Measurements from ENCODE around the gene ZNF316. TPM values are rescaled to one million over a fixed set of nuclear protein-coding genes. Genes with fewer than 3 reads are reported as not detected.

Gene ZNF316
- total and polyA plus RNA-seq, 2 experiments from 2014 or later = 1.1 to 17.4 TPM

DNA sequence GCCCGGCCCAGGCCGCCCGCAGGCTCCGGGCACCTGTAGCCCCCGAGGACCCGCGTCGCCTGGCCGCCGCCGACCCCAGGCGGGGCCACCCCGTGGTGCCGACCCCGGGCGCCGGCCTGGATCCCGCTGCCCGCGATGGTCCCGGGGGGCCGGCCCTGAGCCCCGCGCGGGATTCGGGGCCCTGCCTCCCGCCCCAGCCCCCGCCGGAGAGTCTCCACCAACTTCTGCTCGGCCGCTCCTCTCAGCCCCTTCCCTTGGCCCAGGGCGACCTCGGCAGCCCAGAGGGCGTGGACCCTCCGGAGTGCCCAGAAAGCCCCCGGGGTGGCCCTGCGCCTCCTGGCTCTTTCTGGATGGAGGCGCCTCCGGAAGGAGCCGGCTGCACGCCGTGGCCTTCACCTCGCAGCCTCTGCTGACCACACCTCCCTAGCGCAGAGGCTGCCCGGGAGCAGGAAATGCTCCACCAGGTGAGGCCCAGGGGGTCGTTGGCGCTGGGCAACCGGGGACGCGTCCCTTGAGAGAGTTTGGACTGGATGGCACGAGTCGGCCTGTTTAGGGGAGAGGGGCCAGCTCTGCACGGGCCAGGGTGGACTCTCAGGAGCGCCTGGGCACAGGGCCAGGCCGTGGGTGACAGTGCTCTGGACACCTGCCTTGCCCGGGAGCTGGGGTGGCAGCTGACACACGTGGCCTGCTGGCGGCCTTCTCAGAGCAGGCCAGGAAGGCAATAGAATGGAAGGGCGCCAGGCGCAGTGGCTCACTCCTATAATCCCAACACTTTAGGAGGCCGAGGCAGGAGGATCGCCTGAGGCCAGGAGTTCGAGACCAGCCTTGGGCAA is 21.2 kb upstream of the ZNF316 start (continued):
- TF ChIP-seq, protein P1, sequence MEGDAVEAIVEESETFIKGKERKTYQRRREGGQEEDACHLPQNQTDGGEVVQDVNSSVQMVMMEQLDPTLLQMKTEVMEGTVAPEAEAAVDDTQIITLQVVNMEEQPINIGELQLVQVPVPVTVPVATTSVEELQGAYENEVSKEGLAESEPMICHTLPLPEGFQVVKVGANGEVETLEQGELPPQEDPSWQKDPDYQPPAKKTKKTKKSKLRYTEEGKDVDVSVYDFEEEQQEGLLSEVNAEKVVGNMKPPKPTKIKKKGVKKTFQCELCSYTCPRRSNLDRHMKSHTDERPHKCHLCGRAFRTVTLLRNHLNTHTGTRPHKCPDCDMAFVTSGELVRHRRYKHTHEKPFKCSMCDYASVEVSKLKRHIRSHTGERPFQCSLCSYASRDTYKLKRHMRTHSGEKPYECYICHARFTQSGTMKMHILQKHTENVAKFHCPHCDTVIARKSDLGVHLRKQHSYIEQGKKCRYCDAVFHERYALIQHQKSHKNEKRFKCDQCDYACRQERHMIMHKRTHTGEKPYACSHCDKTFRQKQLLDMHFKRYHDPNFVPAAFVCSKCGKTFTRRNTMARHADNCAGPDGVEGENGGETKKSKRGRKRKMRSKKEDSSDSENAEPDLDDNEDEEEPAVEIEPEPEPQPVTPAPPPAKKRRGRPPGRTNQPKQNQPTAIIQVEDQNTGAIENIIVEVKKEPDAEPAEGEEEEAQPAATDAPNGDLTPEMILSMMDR (conservative IDR thresholded peaks at IDR 0.05; ENCODE audit: low read depth in 2 of 2) = no peak
- TF ChIP-seq NANOG (IDR thresholded peaks at IDR 0.05; ENCODE audit: borderline replicate concordance) (no peak), CREB1 (CRISPR knock-in tag; IDR thresholded peaks at IDR 0.05; ENCODE audit: low read depth) (no peak), POLR2AphosphoS5 (IDR thresholded peaks at IDR 0.05; ENCODE audit: low read depth) (peak; percentile 45; the same call in 1 of the 2 replicates), ZNF331 (CRISPR knock-in tag; IDR thresholded peaks at IDR 0.05; ENCODE audit: low read depth) (no peak), EZH2 (IDR thresholded peaks at IDR 0.05; ENCODE audit: low read depth, unreplicated experiment) (no peak)

DNA sequence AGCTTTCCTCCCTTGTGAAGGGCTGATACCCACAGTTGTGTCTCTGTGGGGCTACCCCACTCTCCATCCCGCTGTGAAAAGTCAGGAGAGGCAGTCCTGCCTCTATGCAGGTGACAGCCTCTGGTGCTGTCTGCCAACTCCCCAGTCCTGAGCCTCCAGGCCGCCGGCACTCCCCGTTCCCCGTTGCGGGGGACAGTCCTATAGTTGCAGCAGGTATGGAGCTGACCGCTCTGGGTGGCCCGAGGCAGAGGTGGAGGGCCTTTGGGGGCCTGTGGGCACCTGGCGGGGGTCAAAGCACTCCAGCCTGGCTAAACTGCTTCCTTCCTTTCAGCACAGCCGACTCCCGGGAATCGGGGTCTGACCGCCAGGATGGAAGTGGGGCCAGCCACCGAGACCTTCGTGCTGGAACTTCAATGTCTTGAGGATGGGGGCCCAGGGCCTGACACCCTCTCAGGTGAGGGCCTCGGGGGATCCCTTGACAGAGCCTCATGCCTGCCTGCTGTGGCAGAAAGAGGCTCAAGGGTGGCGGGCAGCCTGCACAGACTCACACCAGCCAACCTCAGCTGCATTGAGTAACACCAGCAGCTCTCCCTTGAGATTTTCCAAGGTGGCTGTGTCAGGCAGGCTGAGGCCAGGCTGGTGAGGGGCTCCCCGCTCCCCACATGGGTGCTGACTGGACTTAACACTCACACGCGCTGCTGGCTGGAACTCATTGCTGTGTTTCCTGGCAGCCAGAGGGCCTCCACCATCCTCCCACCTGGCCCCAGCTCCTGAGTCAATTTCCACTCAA is 20.1 kb upstream of the ZNF316 start:
- Histone ChIP-seq H3K27ac (ENCODE audit: low read depth) (no peak overlapping the region), H3K36me3 (ENCODE audit: insufficient read depth) (no peaks in the 10 kb centered on the region), H3K9me2 (ENCODE audit: insufficient read depth) (no peaks in the 10 kb centered on the region), H3K4me1 (ENCODE audit: insufficient read depth) (peaks cover 13% of the 10 kb centered on the region), H3K4me2 (no peak overlapping the region), H3K79me2 (replicated peaks; ENCODE audit: insufficient read depth) (no peaks in the 10 kb centered on the region), H3K27me3 (ENCODE audit: insufficient read depth) (no peaks in the 10 kb centered on the region), H4K20me1 (replicated peaks; ENCODE audit: insufficient read depth) (no peaks in the 10 kb centered on the region), H2AFZ (no peak overlapping the region), H3K4me3 (no peak overlapping the region), H3F3A (replicated peaks; ENCODE audit: low read depth) (no peaks in the 10 kb centered on the region)
- H3K36me3 Mint-ChIP-seq (ENCODE audit: low read depth) = peaks cover 23% of the 10 kb centered on the region
- DNase-seq (ENCODE audit: low spot score) = no peak
- ATAC-seq = no peak
- peaks cover 5% of the 10 kb centered on the region; the same call in 2 of the 3 replicates for H3K9me3 Mint-ChIP-seq
- H3K4me1 Mint-ChIP-seq = peaks cover 14% of the 10 kb centered on the region
- peaks cover 23% of the 10 kb centered on the region for H3K27me3 Mint-ChIP-seq (ENCODE audit: insufficient read depth, low read depth, poor library complexity)
- peak overlapping the region; percentile 63 for H3K4me3 Mint-ChIP-seq
- no peak overlapping the region for H3K27ac Mint-ChIP-seq
- no peak for TF ChIP-seq ZNF114 (CRISPR knock-in tag; IDR thresholded peaks at IDR 0.05)
- no peak for TF ChIP-seq POLR2AphosphoS5 (IDR thresholded peaks at IDR 0.05; ENCODE audit: low read depth)
- TF ChIP-seq EZH2 (IDR thresholded peaks at IDR 0.05; ENCODE audit: low read depth, unreplicated experiment) = no peak
- no peak for TF ChIP-seq CREB1 (CRISPR knock-in tag; IDR thresholded peaks at IDR 0.05; ENCODE audit: low read depth)
- TF ChIP-seq, protein P2, sequence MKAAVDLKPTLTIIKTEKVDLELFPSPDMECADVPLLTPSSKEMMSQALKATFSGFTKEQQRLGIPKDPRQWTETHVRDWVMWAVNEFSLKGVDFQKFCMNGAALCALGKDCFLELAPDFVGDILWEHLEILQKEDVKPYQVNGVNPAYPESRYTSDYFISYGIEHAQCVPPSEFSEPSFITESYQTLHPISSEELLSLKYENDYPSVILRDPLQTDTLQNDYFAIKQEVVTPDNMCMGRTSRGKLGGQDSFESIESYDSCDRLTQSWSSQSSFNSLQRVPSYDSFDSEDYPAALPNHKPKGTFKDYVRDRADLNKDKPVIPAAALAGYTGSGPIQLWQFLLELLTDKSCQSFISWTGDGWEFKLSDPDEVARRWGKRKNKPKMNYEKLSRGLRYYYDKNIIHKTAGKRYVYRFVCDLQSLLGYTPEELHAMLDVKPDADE (IDR thresholded peaks at IDR 0.05) = no peak
- no peak for TF ChIP-seq JUNB (IDR thresholded peaks at IDR 0.05; ENCODE audit: unreplicated experiment)
- TF ChIP-seq, protein P3, sequence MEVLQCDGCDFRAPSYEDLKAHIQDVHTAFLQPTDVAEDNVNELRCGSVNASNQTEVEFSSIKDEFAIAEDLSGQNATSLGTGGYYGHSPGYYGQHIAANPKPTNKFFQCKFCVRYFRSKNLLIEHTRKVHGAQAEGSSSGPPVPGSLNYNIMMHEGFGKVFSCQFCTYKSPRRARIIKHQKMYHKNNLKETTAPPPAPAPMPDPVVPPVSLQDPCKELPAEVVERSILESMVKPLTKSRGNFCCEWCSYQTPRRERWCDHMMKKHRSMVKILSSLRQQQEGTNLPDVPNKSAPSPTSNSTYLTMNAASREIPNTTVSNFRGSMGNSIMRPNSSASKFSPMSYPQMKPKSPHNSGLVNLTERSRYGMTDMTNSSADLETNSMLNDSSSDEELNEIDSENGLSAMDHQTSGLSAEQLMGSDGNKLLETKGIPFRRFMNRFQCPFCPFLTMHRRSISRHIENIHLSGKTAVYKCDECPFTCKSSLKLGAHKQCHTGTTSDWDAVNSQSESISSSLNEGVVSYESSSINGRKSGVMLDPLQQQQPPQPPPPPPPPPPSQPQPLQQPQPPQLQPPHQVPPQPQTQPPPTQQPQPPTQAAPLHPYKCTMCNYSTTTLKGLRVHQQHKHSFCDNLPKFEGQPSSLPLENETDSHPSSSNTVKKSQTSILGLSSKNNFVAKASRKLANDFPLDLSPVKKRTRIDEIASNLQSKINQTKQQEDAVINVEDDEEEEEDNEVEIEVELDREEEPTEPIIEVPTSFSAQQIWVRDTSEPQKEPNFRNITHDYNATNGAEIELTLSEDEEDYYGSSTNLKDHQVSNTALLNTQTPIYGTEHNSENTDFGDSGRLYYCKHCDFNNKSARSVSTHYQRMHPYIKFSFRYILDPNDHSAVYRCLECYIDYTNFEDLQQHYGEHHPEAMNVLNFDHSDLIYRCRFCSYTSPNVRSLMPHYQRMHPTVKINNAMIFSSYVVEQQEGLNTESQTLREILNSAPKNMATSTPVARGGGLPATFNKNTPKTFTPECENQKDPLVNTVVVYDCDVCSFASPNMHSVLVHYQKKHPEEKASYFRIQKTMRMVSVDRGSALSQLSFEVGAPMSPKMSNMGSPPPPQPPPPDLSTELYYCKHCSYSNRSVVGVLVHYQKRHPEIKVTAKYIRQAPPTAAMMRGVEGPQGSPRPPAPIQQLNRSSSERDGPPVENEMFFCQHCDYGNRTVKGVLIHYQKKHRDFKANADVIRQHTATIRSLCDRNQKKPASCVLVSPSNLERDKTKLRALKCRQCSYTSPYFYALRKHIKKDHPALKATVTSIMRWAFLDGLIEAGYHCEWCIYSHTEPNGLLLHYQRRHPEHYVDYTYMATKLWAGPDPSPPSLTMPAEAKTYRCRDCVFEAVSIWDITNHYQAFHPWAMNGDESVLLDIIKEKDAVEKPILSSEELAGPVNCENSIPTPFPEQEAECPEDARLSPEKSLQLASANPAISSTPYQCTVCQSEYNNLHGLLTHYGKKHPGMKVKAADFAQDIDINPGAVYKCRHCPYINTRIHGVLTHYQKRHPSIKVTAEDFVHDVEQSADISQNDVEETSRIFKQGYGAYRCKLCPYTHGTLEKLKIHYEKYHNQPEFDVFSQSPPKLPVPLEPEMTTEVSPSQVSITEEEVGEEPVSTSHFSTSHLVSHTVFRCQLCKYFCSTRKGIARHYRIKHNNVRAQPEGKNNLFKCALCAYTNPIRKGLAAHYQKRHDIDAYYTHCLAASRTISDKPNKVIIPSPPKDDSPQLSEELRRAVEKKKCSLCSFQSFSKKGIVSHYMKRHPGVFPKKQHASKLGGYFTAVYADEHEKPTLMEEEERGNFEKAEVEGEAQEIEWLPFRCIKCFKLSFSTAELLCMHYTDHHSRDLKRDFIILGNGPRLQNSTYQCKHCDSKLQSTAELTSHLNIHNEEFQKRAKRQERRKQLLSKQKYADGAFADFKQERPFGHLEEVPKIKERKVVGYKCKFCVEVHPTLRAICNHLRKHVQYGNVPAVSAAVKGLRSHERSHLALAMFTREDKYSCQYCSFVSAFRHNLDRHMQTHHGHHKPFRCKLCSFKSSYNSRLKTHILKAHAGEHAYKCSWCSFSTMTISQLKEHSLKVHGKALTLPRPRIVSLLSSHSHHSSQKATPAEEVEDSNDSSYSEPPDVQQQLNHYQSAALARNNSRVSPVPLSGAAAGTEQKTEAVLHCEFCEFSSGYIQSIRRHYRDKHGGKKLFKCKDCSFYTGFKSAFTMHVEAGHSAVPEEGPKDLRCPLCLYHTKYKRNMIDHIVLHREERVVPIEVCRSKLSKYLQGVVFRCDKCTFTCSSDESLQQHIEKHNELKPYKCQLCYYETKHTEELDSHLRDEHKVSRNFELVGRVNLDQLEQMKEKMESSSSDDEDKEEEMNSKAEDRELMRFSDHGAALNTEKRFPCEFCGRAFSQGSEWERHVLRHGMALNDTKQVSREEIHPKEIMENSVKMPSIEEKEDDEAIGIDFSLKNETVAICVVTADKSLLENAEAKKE (CRISPR knock-in tag; IDR thresholded peaks at IDR 0.05) = no peak
- TF ChIP-seq NANOG (IDR thresholded peaks at IDR 0.05; ENCODE audit: borderline replicate concordance) = no peak
- no peak for TF ChIP-seq EZH2phosphoT487 (IDR thresholded peaks at IDR 0.05; ENCODE audit: unreplicated experiment)
- no peak for TF ChIP-seq ZNF331 (CRISPR knock-in tag; IDR thresholded peaks at IDR 0.05; ENCODE audit: low read depth)

Measured in GM23338 (cell line).